Esophagus squamous epithelium (tissue), 5 donors: ENCODE measurements around the gene DOCK8. TPM values are rescaled to one million over a fixed set of nuclear protein-coding genes. Genes with fewer than 3 reads are reported as not detected.
A peak's percentile ranks its signal among the peaks of the same experiment; 100 is the strongest.

Experiments
- DNase-seq: peaks from one replicate; lab custom pipeline; 2025; lab: John Stamatoyannopoulos, UW
- H3K27ac ChIP-seq, 4 donors: fragments of 200-600 bp; sonication (generic); one replicate each; pipeline ENCODE4 v1.5.1; 2016 to 2019; ENCODE audit warnings: mild to moderate bottlenecking in 1 of 4
- H3K27me3 ChIP-seq, 4 donors: fragments of 200-600 bp; sonication (generic); 1 replicate in 3 of 4; 2 replicates in 1 of 4; pipeline versions ENCODE4 v1.5.1 to v1.6.0; 2017 to 2021; ENCODE audit warnings: antibody characterized with exemption in 1 of 4
- H3K36me3 ChIP-seq, 3 donors: fragments of 200-600 bp; sonication (generic); one replicate each; pipeline ENCODE4 v1.5.1; 2016 to 2019
- H3K4me1 ChIP-seq, 3 donors: fragments of 200-600 bp; sonication (generic); one replicate each; pipeline ENCODE4 v1.5.1; 2017 to 2019
- H3K4me3 ChIP-seq, 4 donors: fragments of 200-600 bp; sonication (generic); 1 replicate in 3 of 4; 2 replicates in 1 of 4; pipeline ENCODE4 v1.5.1; 2016 to 2019; ENCODE audit warnings: mild to moderate bottlenecking in 2 of 4, moderate library complexity in 1 of 4
- H3K9me3 ChIP-seq, 3 donors: fragments of 200-600 bp; sonication (generic); one replicate each; pipeline ENCODE4 v1.5.1; 2016 to 2019
- CTCF ChIP-seq, 6 experiments: fragments of 450-650 bp in 4 of 6; fragments of 200-600 bp in 2 of 6; sonication (generic) in 2 of 6; IDR thresholded peaks; one replicate each; pipeline ENCODE4 v1.5.1; 2016 to 2019; ENCODE audit warnings: antibody characterized with exemption in 6 of 6, mild to moderate bottlenecking in 4 of 6, moderate library complexity in 4 of 6
- POLR2A ChIP-seq, 4 donors: fragments of 450-650 bp; IDR thresholded peaks; one replicate each; pipeline ENCODE4 v1.6.1; 2017; ENCODE audit warnings: antibody characterized with exemption in 4 of 4, mild to moderate bottlenecking in 4 of 4, moderate library complexity in 3 of 4
- WGBS, 2 donors: methylation state at CpG; one replicate each; pipeline ENCODE4 v1.1.5; 2018; 5-methylcytosine and 5-hydroxymethylcytosine counted together
- intact Hi-C: fragments of 100-400 bp; cut with DNase I; formaldehyde crosslinking; loops from one replicate; pipeline ENCODE4 v1.15.0; 2022
- total RNA-seq, 4 donors: library from RNA; depleted of rRNA; stranded (reverse); fragments of >200 nt; gene quantifications; one replicate each; pipeline ENCODE4 v1.1.0, GENCODE V29; 2016
- donor health status: DM: yes; HTN: yes; CAD: no.

The DOCK8 gene
- total RNA-seq, 4 donors from 2014 or later, result 6.9 to 21.6 (median 15.2) TPM

GRCh38 chr9:251398-251797 lies 36.7 kb downstream of the DOCK8 start:
- intact Hi-C loops, result no loop called here
- WGBS, 2 donors, result 47 to 68% methylated on average over 5 of the region's 5 CpGs
- H3K4me3 ChIP-seq, result no peak overlapping the region

GRCh38 chr9:253539-253938 lies 38.9 kb downstream of the DOCK8 start:
- DNase-seq, result no peak
- Histone ChIP-seq H3K27me3 (no peaks in the 10 kb centered on the region), H3K4me3 (no peak overlapping the region), H3K27ac (no peak overlapping the region), H3K9me3 (no peaks in the 10 kb centered on the region), H3K4me1 (peaks cover 0 to 30% (median 7%) of the 10 kb centered on the region in 3 donors), H3K36me3 (no peaks in the 10 kb centered on the region)
- 44 to 64% methylated on average over 3 of the region's 3 CpGs for WGBS, 2 donors
- intact Hi-C loops, result no loop called here
- no peak for TF ChIP-seq POLR2A (IDR thresholded peaks at IDR 0.05)
- TF ChIP-seq CTCF (IDR thresholded peaks at IDR 0.05), result no peak

More at GRCh38 chr9:251398-251797, 36.7 kb downstream of the DOCK8 start:
- no peaks in the 10 kb centered on the region for H3K36me3 ChIP-seq
- H3K27me3 ChIP-seq, result no peaks in the 10 kb centered on the region
- TF ChIP-seq POLR2A (IDR thresholded peaks at IDR 0.05) (no peak), CTCF (IDR thresholded peaks at IDR 0.05) (no peak)
- H3K4me1 ChIP-seq, result peaks cover 0 to 30% (median 7%) of the 10 kb centered on the region in 3 donors
- H3K27ac ChIP-seq, result peak overlapping the region in 2 of 4 donors; percentile 34 to 59
- no peak for DNase-seq
- no peaks in the 10 kb centered on the region for H3K9me3 ChIP-seq

- no peak overlapping the region for H3K4me3 ChIP-seq
- intact Hi-C loops, result no loop called here
- no peaks in the 10 kb centered on the region for H3K27me3 ChIP-seq
- H3K36me3 ChIP-seq, result no peaks in the 10 kb centered on the region
- H3K4me1 ChIP-seq, result peaks cover 0 to 23% (median 6%) of the 10 kb centered on the region in 3 donors
- TF ChIP-seq CTCF (IDR thresholded peaks at IDR 0.05), result no peak
- TF ChIP-seq POLR2A (IDR thresholded peaks at IDR 0.05), result no peak
- no peak overlapping the region for H3K27ac ChIP-seq
- no peak for DNase-seq
- no peaks in the 10 kb centered on the region for H3K9me3 ChIP-seq
- WGBS, 2 donors, result 82 to 85% methylated on average over 4 of the region's 4 CpGs
Measured at GRCh38 chr9:254516-254915, 39.9 kb downstream of the DOCK8 start.

- Histone ChIP-seq H3K9me3 (no peaks in the 10 kb centered on the region), H3K36me3 (no peaks in the 10 kb centered on the region), H3K27ac (peak overlapping the region in 1 of 4 donors; percentile 58), H3K4me3 (no peak overlapping the region), H3K27me3 (no peaks in the 10 kb centered on the region), H3K4me1 (no peaks in the 10 kb centered on the region)
- WGBS, 2 donors, result 33 to 47% methylated on average over 1 of the region's 1 CpG
- TF ChIP-seq CTCF (IDR thresholded peaks at IDR 0.05), result no peak
- TF ChIP-seq POLR2A (IDR thresholded peaks at IDR 0.05), result no peak
- DNase-seq, result no peak
- intact Hi-C loops, result no loop called here
Measured at GRCh38 chr9:257957-258356, 43.3 kb downstream of the DOCK8 start.

- no peak overlapping the region for H3K27ac ChIP-seq
- no peaks in the 10 kb centered on the region for H3K36me3 ChIP-seq
- H3K27me3 ChIP-seq, result no peaks in the 10 kb centered on the region
- intact Hi-C loops, result no loop called here
- WGBS, 2 donors, result 77 to 96% methylated on average over 2 of the region's 2 CpGs
- H3K4me3 ChIP-seq, result no peak overlapping the region
- DNase-seq, result no peak
- no peaks in the 10 kb centered on the region for H3K4me1 ChIP-seq
- no peaks in the 10 kb centered on the region for H3K9me3 ChIP-seq
- no peak for TF ChIP-seq POLR2A (IDR thresholded peaks at IDR 0.05)
- TF ChIP-seq CTCF (IDR thresholded peaks at IDR 0.05), result no peak
Measured at GRCh38 chr9:259405-260404, 45.0 kb downstream of the DOCK8 start.
